Activated T-helper 17 cell treated with anti-CD3 and anti-CD28 coated beads, Interleukin-2, amount 50 U/mL, for 72 hours (primary cell): ENCODE results near the gene PLXNB1. TPM values are rescaled to one million over a fixed set of nuclear protein-coding genes. Genes with fewer than 3 reads are reported as not detected.
A peak's percentile ranks its signal among the peaks of the same experiment; 100 is the strongest.
"Not testable (repeated sequence)": the region's sequence is repeated elsewhere in the genome, so short reads cannot be mapped to it uniquely, and the experiment has no call there.

Experiments used
- ATAC-seq: fragments of 150-1000 bp; cut with Tn5 transposase; replicated peaks from 2 replicates; pipeline ENCODE4 v1.10.0; 2021; ENCODE audit warnings: mild to moderate bottlenecking, moderate library complexity
- H3K27ac Mint-ChIP-seq: one replicate; pipeline ENCODE4 v1.8.0; 2022; ENCODE audit warnings: mixed read lengths
- H3K27me3 Mint-ChIP-seq: one replicate; pipeline ENCODE4 v1.8.0; 2022; ENCODE audit warnings: mixed read lengths
- H3K36me3 Mint-ChIP-seq: one replicate; pipeline ENCODE4 v1.8.0; 2022; ENCODE audit warnings: low read depth, mild to moderate bottlenecking, mixed read lengths
- H3K4me1 Mint-ChIP-seq: one replicate; pipeline ENCODE4 v1.8.0; 2022; ENCODE audit warnings: mixed read lengths
- H3K4me3 Mint-ChIP-seq: one replicate; pipeline ENCODE4 v1.8.0; 2022; ENCODE audit warnings: mild to moderate bottlenecking, mixed read lengths
- H3K9me3 Mint-ChIP-seq: one replicate; pipeline ENCODE4 v1.8.0; 2022; ENCODE audit warnings: mixed read lengths
- total RNA-seq, 2 donors: library from RNA; stranded (reverse); gene quantifications; one replicate each; pipeline ENCODE4 v1.2.3, GENCODE V29; 2022

Gene PLXNB1
- total RNA-seq, result 1 to 10 TPM; 3.5 to 3.8 TPM

- H3K27me3 Mint-ChIP-seq, result no peaks in the 10 kb centered on the region
- ATAC-seq, result no peak
- no peaks in the 10 kb centered on the region for H3K4me1 Mint-ChIP-seq
- no peaks in the 10 kb centered on the region for H3K9me3 Mint-ChIP-seq
- peak within 1 kb of the TSS; percentile 75 for H3K27ac Mint-ChIP-seq
- peaks cover 25% of the 10 kb centered on the region for H3K36me3 Mint-ChIP-seq
- H3K4me3 Mint-ChIP-seq, result peak within 1 kb of the TSS; percentile 71
Measured at GRCh38 chr3:48429960-48430707, at the start of gene PLXNB1. Gene PLXNB1, minus strand, starts transcription at chr3:48430086. Its CDS starts 5,475 bp downstream, at chr3:48424611.

GRCh38 chr3:48478626-48479555 is 49.0 kb upstream of the PLXNB1 start:
- H3K36me3 Mint-ChIP-seq, result peaks cover 14% of the 10 kb centered on the region
- ATAC-seq, result peak; percentile 80
- no peaks in the 10 kb centered on the region for H3K9me3 Mint-ChIP-seq
- peak overlapping the region; percentile 88 for H3K27ac Mint-ChIP-seq
- H3K4me3 Mint-ChIP-seq, result peak overlapping the region; percentile 81
- H3K4me1 Mint-ChIP-seq, result peaks cover 26% of the 10 kb centered on the region
- H3K27me3 Mint-ChIP-seq, result no peaks in the 10 kb centered on the region

GRCh38 chr3:48477959-48478520 is 48.2 kb upstream of the PLXNB1 start:
- Mint-ChIP-seq H3K36me3 (peaks cover 17% of the 10 kb centered on the region), H3K9me3 (no peaks in the 10 kb centered on the region), H3K27ac (peak overlapping the region; percentile 88), H3K4me1 (peaks cover 32% of the 10 kb centered on the region), H3K4me3 (peak overlapping the region; percentile 81), H3K27me3 (no peaks in the 10 kb centered on the region)
- no peak for ATAC-seq

GRCh38 chr3:48476426-48477053 is 46.7 kb upstream of the PLXNB1 start:
- Mint-ChIP-seq H3K27ac (no peak overlapping the region), H3K36me3 (peaks cover 22% of the 10 kb centered on the region), H3K27me3 (no peaks in the 10 kb centered on the region), H3K4me3 (no peak overlapping the region), H3K4me1 (peaks cover 36% of the 10 kb centered on the region), H3K9me3 (no peaks in the 10 kb centered on the region)
- no peak for ATAC-seq

GRCh38 chr3:48475188-48475587 is 45.3 kb upstream of the PLXNB1 start:
- Mint-ChIP-seq H3K9me3 (no peaks in the 10 kb centered on the region), H3K36me3 (peaks cover 27% of the 10 kb centered on the region), H3K4me3 (no peak overlapping the region), H3K4me1 (peaks cover 37% of the 10 kb centered on the region), H3K27me3 (no peaks in the 10 kb centered on the region), H3K27ac (peak overlapping the region; percentile 39)
- ATAC-seq, result no peak

GRCh38 chr3:48474619-48475018 is 44.7 kb upstream of the PLXNB1 start:
- peak overlapping the region; percentile 2 for H3K4me3 Mint-ChIP-seq
- H3K36me3 Mint-ChIP-seq, result peaks cover 33% of the 10 kb centered on the region
- H3K27me3 Mint-ChIP-seq, result no peaks in the 10 kb centered on the region
- H3K4me1 Mint-ChIP-seq, result peaks cover 43% of the 10 kb centered on the region
- peak overlapping the region; percentile 39 for H3K27ac Mint-ChIP-seq
- ATAC-seq, result no peak
- no peaks in the 10 kb centered on the region for H3K9me3 Mint-ChIP-seq

GRCh38 chr3:48474031-48474430 is 44.1 kb upstream of the PLXNB1 start:
- peaks cover 44% of the 10 kb centered on the region for H3K4me1 Mint-ChIP-seq
- H3K9me3 Mint-ChIP-seq, H3K27me3 Mint-ChIP-seq, H3K27ac Mint-ChIP-seq, ATAC-seq, H3K4me3 Mint-ChIP-seq: not testable (repeated sequence)
- peaks cover 36% of the 10 kb centered on the region for H3K36me3 Mint-ChIP-seq

GRCh38 chr3:48473617-48473952 is 43.7 kb upstream of the PLXNB1 start:
- H3K36me3 Mint-ChIP-seq, result peaks cover 36% of the 10 kb centered on the region
- H3K4me1 Mint-ChIP-seq, result peaks cover 43% of the 10 kb centered on the region
- no peaks in the 10 kb centered on the region for H3K27me3 Mint-ChIP-seq
- ATAC-seq, result no peak
- H3K9me3 Mint-ChIP-seq, result no peaks in the 10 kb centered on the region
- H3K27ac Mint-ChIP-seq, result peak overlapping the region; percentile 94
- peak overlapping the region; percentile 97 for H3K4me3 Mint-ChIP-seq

- Mint-ChIP-seq H3K4me1 (peaks cover 39% of the 10 kb centered on the region), H3K9me3 (no peaks in the 10 kb centered on the region), H3K27ac (peak overlapping the region; percentile 94), H3K4me3 (peak overlapping the region; percentile 97), H3K27me3 (no peaks in the 10 kb centered on the region), H3K36me3 (peaks cover 38% of the 10 kb centered on the region)
- ATAC-seq, result peak; percentile 88
Measured at GRCh38 chr3:48472923-48473616, 43.2 kb upstream of the PLXNB1 start.

GRCh38 chr3:48472673-48472922 is 42.7 kb upstream of the PLXNB1 start:
- H3K36me3 Mint-ChIP-seq, result peaks cover 43% of the 10 kb centered on the region
- peaks cover 39% of the 10 kb centered on the region for H3K4me1 Mint-ChIP-seq
- ATAC-seq, result peak; percentile 33

GRCh38 chr3:48470286-48470685 is 40.4 kb upstream of the PLXNB1 start:
- Mint-ChIP-seq H3K9me3 (no peaks in the 10 kb centered on the region), H3K27me3 (no peaks in the 10 kb centered on the region)

More at GRCh38 chr3:48472673-48472922, 42.7 kb upstream of the PLXNB1 start:
- Mint-ChIP-seq H3K9me3 (no peaks in the 10 kb centered on the region), H3K4me3 (peak overlapping the region; percentile 97), H3K27ac (peak overlapping the region; percentile 94), H3K27me3 (no peaks in the 10 kb centered on the region)

GRCh38 chr3:48469046-48469915 is 39.4 kb upstream of the PLXNB1 start:
- Mint-ChIP-seq H3K4me1 (peaks cover 43% of the 10 kb centered on the region), H3K27ac (peak overlapping the region; percentile 85), H3K9me3 (no peaks in the 10 kb centered on the region), H3K4me3 (peak overlapping the region; percentile 97), H3K27me3 (no peaks in the 10 kb centered on the region), H3K36me3 (peaks cover 64% of the 10 kb centered on the region)
- no peak for ATAC-seq

More at GRCh38 chr3:48470286-48470685, 40.4 kb upstream of the PLXNB1 start:
- Mint-ChIP-seq H3K27ac (peak overlapping the region; percentile 85), H3K4me1 (peaks cover 45% of the 10 kb centered on the region), H3K36me3 (peaks cover 66% of the 10 kb centered on the region), H3K4me3 (peak overlapping the region; percentile 97)
- ATAC-seq, result no peak

GRCh38 chr3:48468329-48468731 is 38.4 kb upstream of the PLXNB1 start:
- no peak for ATAC-seq
- H3K36me3 Mint-ChIP-seq, result peaks cover 64% of the 10 kb centered on the region
- peak overlapping the region; percentile 96 for H3K27ac Mint-ChIP-seq

More at GRCh38 chr3:48468329-48468731, 38.4 kb upstream of the PLXNB1 start:
- Mint-ChIP-seq H3K4me1 (peaks cover 40% of the 10 kb centered on the region), H3K9me3 (no peaks in the 10 kb centered on the region), H3K27me3 (no peaks in the 10 kb centered on the region), H3K4me3 (peak overlapping the region; percentile 97)
